Mesodermal cell (in vitro differentiated cells): ENCODE data around the gene HIPK4.

Experiments
- H3K27ac ChIP-seq: 2 replicates; pipeline ENCODE4 v1.7.0; 2013; ENCODE audit warnings: mild to moderate bottlenecking, low read depth, low read length, moderate library complexity; ENCODE audit not compliant: severe bottlenecking
- H3K36me3 ChIP-seq: 2 replicates; pipeline ENCODE4 v1.7.1; 2013; ENCODE audit warnings: mild to moderate bottlenecking, low read length, moderate library complexity; ENCODE audit not compliant: control insufficient read depth, insufficient read depth
- H3K4me1 ChIP-seq: one replicate; pipeline ENCODE4 v1.7.1; 2013; ENCODE audit warnings: mild to moderate bottlenecking, low read length; ENCODE audit not compliant: insufficient read depth, control insufficient read depth, poor library complexity, severe bottlenecking
- H3K4me3 ChIP-seq: 2 replicates; pipeline ENCODE4 v1.7.0; 2013; ENCODE audit warnings: low read length, control low read depth, mild to moderate bottlenecking; ENCODE audit not compliant: insufficient read depth, poor library complexity, severe bottlenecking; ENCODE audit errors: extremely low read depth
- H3K9me3 ChIP-seq: 2 replicates; pipeline ENCODE4 v1.7.1; 2013; ENCODE audit warnings: mild to moderate bottlenecking, low read length, moderate library complexity; ENCODE audit not compliant: control insufficient read depth
- WGBS, 2 experiments: methylation state at CpG; one replicate each; pipeline ENCODE4 v1.1.5; 2013; ENCODE audit warnings: missing lambda C conversion rate in 2 of 2; ENCODE audit not compliant: insufficient coverage in 2 of 2; 5-methylcytosine and 5-hydroxymethylcytosine counted together

Gene HIPK4

GRCh38 chr19:40400559-40400958 is 10.6 kb upstream of the HIPK4 start:
- Histone ChIP-seq H3K4me3 (no peak overlapping the region), H3K4me1 (no peaks in the 10 kb centered on the region), H3K9me3 (no peaks in the 10 kb centered on the region), H3K27ac (no peak overlapping the region), H3K36me3 (no peaks in the 10 kb centered on the region)
- 60 to 100% methylated on average over 1 to 2 of the region's 3 CpGs for WGBS, 2 experiments

- no peaks in the 10 kb centered on the region for H3K9me3 ChIP-seq
- H3K4me3 ChIP-seq = no peak overlapping the region
- 88 to 92% methylated on average over 48 to 49 of the region's 49 CpGs for WGBS, 2 experiments
- H3K4me1 ChIP-seq = no peaks in the 10 kb centered on the region
- H3K27ac ChIP-seq = no peak overlapping the region
- H3K36me3 ChIP-seq = no peaks in the 10 kb centered on the region
Measured at GRCh38 chr19:40398417-40399131, 8.6 kb upstream of the HIPK4 start.

DNA sequence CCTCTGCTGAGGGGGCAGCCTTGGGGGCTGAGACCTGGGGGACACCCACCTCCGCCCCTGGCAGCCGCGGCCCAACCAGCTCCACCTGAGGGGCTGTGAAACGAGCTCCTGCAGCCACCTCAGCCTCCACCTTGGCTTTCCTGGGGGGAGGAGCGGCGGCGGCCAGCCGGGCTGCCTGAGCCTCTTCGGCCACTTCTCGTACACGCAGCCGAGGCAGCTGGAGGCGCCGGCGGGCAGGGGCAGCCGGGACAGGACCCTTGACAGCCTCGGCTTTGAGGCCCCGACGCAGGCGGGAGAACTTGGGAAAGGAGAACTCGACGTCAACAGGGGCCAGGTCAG is 7.6 kb upstream of the HIPK4 start:
- H3K4me1 ChIP-seq = no peaks in the 10 kb centered on the region
- H3K36me3 ChIP-seq = no peaks in the 10 kb centered on the region
- 92 to 93% methylated on average over 16 to 18 of the region's 22 CpGs for WGBS, 2 experiments
- H3K9me3 ChIP-seq = no peaks in the 10 kb centered on the region
- H3K4me3 ChIP-seq = no peak overlapping the region
- H3K27ac ChIP-seq = no peak overlapping the region

DNA sequence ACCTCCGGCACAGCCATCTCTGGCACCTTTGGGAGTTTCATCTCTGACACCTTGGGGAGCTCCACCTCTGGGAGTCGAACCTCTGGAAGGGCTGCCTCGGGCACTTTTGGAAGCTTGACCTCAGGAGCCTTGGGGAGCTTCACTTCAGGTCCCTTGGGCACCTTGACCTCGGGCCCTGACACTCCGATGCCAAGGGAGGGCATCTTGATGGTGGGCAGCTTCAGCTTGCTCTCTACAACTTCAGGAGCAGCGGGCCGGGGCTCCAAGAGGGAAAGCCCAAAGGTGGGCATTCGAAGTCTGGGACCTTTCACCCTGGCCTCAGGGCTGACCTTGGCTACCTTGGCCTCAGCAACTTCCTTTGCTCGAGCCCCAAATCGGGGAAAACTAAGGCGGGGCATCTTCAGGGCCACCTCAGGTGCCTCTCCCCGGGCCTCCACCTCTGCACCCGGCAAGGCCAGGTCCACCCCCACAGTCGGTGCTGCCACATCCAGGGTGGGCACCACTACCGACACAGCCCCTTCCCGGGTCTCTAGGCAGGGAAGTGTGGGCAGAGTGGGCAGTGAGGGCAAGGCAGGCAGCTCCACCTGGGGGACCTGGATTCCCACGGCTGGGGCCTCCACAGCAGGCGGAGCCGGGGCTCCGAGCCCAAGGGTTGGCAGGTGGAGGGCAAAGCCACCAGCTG is 7.0 kb upstream of the HIPK4 start:
- WGBS, 2 experiments = 94% methylated on average over 17 to 18 of the region's 20 CpGs
- H3K4me1 ChIP-seq = no peaks in the 10 kb centered on the region
- H3K27ac ChIP-seq = no peak overlapping the region
- no peak overlapping the region for H3K4me3 ChIP-seq
- H3K36me3 ChIP-seq = no peaks in the 10 kb centered on the region
- H3K9me3 ChIP-seq = no peaks in the 10 kb centered on the region

DNA sequence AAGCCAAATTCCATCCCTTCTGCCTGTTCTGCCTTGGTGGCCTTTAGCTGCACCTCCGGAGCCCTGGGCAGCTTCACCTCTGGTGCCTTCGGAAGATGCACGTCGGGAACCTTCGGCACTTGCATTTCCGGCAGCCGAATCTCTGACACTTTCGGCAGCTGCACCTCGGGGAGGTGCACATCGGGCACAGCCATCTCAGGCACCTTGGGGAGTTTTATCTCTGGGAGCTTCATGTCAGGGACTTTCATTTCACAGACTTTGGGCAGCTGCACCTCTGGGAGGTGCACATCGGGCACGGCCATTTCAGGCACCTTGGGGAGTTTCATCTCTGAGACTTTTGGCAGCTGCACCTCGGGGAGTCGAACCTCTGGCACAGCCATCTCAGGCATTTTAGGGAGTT is 6.0 kb upstream of the HIPK4 start:
- H3K4me1 ChIP-seq = no peaks in the 10 kb centered on the region
- H3K27ac ChIP-seq = no peak overlapping the region
- WGBS, 2 experiments = 93 to 94% methylated on average over 14 of the region's 14 CpGs
- no peaks in the 10 kb centered on the region for H3K36me3 ChIP-seq
- H3K4me3 ChIP-seq = no peak overlapping the region
- H3K9me3 ChIP-seq = no peaks in the 10 kb centered on the region

GRCh38 chr19:40394816-40395210 is 4.8 kb upstream of the HIPK4 start:
- no peaks in the 10 kb centered on the region for H3K4me1 ChIP-seq
- WGBS, 2 experiments = 86% methylated on average over 12 to 13 of the region's 13 CpGs
- no peak overlapping the region for H3K27ac ChIP-seq
- no peaks in the 10 kb centered on the region for H3K9me3 ChIP-seq
- no peaks in the 10 kb centered on the region for H3K36me3 ChIP-seq
- H3K4me3 ChIP-seq = no peak overlapping the region

GRCh38 chr19:40393894-40394815 is 4.2 kb upstream of the HIPK4 start:
- H3K36me3 ChIP-seq = no peaks in the 10 kb centered on the region
- 87 to 94% methylated on average over 30 to 40 of the region's 41 CpGs for WGBS, 2 experiments
- H3K4me1 ChIP-seq = no peaks in the 10 kb centered on the region
- H3K27ac ChIP-seq = no peak overlapping the region
- no peak overlapping the region for H3K4me3 ChIP-seq
- H3K9me3 ChIP-seq = no peaks in the 10 kb centered on the region

GRCh38 chr19:40392894-40393517 is 3.0 kb upstream of the HIPK4 start:
- Histone ChIP-seq H3K27ac (no peak overlapping the region), H3K4me3 (no peak overlapping the region)
- whole genome bisulfite sequencing, 2 experiments = 85 to 87% methylated on average over 7 to 8 of the region's 9 CpGs

GRCh38 chr19:40392123-40392522 is 2.1 kb upstream of the HIPK4 start:
- Histone ChIP-seq H3K36me3 (no peaks in the 10 kb centered on the region), H3K27ac (no peak overlapping the region)
- 82 to 90% methylated on average over 7 of the region's 8 CpGs for WGBS, 2 experiments

More at GRCh38 chr19:40392894-40393517, 3.0 kb upstream of the HIPK4 start:
- Histone ChIP-seq H3K9me3 (no peaks in the 10 kb centered on the region), H3K36me3 (no peaks in the 10 kb centered on the region), H3K4me1 (no peaks in the 10 kb centered on the region)

DNA sequence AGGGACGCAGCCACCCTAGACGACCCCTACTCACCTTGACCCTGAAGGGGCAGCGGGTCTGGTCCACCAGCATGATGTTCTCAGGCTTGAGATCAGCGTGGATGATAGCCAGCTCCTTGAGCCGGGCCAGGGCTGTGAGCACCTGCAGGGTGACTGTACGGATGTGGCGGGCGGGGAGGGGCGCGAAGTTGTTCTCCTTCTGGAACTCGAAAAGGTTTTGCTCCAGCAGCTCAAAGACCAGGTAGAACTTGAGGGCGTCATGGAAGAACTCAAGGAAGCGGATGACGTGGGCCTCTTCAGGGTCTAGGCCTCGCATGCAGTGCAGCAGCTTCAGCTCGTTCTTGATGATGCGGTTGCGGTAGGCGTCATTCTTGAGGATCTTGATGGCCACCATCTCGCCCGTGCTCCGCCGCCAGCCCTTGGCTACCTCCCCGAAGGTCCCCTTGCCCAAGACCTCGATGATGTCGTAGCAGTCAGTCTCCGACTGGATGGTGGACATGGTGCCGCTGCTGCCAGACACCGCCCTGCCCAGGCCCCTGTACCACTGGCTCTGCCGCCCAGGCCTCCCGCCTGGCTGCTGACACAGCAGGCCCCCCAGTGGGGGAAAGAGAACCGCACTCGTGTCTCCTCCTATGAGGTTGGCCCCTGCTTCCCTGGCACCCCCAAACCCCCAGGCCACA is 437 bp downstream of the HIPK4 start:
- Histone ChIP-seq H3K4me1 (no peaks in the 10 kb centered on the region), H3K4me3 (no peak overlapping the region), H3K27ac (no peak overlapping the region), H3K9me3 (no peaks in the 10 kb centered on the region), H3K36me3 (no peaks in the 10 kb centered on the region)
- WGBS, 2 experiments = 96% methylated on average over 28 to 32 of the region's 33 CpGs

More at GRCh38 chr19:40392123-40392522, 2.1 kb upstream of the HIPK4 start:
- H3K4me1 ChIP-seq = no peaks in the 10 kb centered on the region
- no peaks in the 10 kb centered on the region for H3K9me3 ChIP-seq
- no peak overlapping the region for H3K4me3 ChIP-seq
